Activated naive CD4-positive, alpha-beta T cell (primary cell): Measurements from ENCODE around the gene C9orf50.
"Not testable (repeated sequence)": the region's sequence is repeated elsewhere in the genome, so short reads cannot be mapped to it uniquely, and the experiment has no call there.

Experiments used
- DNase-seq, 4 experiments: peaks; one replicate each; lab custom pipeline; 2025; lab: John Stamatoyannopoulos, UW

C9orf50 gene

GRCh38 chr9:129610473-129611306 lies 10.2 kb downstream of the C9orf50 start:
- peak; percentile 38 to 65 (median 50) for DNase-seq

DNA sequence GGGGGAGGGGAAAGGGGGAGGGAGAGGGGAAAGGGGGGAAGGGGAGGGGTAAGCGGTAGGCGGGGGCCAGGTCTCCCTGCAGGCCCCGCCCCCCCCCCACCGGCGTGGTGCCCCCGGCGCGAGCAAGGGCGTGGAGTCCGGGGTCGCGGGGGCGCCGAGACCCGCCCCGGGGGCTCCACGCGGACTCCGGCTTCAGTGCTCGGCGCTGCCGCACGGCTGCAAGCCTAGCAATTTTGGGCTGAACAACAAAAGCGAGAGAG lies 10.8 kb downstream of the C9orf50 start:
- peak in 1 of 4 experiments; percentile 46 for DNase-seq

DNA sequence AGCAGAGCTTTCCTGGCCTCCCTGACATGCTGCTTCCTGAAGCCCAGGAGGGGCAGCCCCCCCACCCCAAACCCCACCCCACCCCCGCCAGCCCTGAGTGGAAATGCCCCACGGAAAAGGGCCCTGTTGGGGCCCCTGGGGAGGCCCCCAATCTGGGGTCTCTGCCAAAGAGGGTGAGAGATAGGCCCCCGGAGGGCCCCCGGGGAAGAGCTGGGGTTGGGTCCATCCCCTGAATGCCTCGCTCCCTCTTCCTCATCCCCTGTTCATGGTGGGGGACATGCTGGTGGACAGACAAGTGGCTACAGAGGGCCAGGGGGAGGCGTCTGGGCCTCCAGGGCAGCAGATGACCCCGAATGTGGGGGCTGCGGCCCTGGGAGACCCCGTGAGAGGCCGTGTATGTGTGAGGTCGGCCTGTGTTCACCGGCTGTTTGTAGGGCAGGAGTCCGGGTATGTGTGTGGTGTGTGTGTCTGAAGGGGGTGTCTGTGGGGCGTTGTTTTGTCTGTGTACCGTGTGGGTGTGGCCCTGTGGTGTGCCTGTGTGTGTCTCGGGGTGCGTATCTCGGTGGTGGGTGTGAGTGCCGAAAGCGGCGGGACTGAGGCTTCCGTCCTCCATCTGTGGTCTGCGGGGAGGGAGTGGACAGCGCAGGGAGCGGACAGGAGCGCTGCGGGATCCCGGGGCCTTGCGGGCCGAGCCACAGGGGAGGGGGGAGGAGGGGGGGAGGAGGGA lies 11.3 kb downstream of the C9orf50 start:
- DNase-seq: peak in 2 of 4 experiments; percentile 27 to 44

DNA sequence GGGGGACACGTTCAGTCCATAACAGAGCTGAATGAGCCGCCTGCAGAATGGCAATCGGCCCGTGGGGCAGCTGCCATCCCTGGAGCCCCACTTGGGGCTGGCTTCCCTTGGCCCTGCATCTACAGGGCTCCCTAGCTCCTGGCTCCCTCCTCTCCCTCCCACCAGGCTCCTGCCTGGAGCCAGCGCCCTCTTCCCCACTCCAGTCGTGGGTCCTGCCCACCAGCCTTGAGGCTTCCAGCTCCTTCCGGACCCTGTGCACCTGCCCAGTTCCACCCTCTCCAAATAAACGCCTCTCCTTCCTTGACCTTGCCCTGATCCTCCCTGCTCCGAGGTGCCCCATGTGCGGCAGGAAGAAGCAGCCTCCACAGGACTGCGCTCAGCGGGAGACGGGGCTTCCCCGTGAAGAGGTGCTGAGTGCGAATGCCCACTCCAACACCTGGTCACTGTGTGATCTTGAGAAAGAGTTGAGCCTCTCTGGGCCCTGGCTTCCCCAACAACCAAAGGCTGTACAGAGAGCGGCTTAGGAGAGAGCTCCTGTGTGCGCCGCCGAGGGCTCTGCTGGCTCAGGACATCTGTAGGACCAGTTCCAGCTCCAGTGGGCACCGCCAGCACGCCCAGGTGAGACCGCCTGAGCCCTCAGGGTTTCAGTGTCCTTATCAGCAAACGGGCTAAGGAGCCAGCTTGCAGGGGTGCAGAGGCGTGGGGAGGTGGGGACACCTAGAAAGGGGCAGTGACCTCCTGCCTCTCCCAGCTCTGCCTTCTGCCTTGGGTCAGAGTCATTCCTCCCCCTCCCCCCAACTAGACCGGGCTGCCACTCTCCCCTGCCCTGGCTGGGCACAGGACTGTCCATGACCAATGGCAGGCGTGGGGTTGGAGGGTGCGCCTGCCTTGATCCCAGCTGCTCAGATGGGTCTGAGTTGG lies 12.1 kb downstream of the C9orf50 start:
- DNase-seq: no peak

GRCh38 chr9:129607027-129607387 lies 13.9 kb downstream of the C9orf50 start:
- no peak for DNase-seq

DNA sequence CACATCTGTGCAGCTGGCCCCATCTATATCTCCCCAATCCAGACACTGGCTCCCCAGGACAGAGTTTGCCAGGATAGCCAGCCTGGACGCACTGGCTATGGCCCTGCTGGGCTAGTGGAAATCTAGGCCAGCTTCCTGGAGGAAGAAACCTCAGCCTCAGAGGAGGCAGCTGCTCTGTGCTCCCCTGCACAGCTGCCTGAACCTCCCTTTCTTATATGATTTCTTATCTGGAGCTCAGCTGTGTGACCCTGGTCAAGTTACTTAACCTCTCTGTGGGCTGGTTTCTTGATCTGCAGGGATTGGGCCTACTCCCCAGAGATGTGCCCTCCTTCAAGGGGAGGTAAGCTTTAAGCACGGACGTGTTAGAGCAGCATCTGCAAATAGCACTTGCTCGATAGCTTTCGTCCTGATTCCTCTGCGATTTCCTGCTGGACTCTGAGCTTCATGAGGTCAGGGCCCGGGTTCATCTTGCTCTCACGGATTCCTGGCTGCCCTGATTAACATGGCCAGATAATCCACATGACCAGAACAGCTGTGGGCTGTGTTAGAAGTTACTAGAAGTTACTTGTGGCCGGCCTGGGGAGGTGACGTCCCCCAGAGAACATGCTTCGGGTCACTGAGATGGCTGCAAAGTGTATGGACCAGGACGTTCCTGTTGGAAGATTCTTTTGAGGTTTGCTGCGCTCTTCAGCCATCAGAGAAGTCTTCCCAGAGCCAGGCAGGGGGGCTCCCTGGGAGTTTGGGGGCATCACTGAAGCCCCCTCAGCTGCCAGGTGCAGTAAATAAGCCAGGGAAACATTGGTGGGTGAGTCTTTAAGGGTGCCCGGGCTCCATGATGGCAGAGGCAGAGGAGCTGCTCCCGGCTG lies 14.5 kb downstream of the C9orf50 start:
- DNase-seq: no peak

DNA sequence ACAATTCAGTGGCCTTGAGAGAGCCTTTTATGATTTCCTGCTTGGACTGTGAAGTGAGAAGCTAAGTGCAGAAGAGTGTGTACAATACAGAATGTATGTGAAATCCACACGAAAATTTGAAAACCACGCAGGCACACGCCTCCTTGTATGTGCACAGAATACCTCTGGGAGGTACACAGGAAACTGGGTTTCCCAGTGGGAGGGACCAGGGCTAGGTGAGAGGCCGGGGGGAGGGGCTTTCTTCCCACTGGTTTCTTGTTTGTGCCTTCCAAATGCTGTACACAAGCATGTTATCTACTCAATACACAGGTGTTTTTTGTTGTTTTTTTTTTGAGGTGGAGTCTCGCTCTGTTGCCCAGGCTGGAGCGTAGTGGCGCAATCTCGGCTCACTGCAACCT lies 16.1 kb downstream of the C9orf50 start:
- DNase-seq: no peak

DNA sequence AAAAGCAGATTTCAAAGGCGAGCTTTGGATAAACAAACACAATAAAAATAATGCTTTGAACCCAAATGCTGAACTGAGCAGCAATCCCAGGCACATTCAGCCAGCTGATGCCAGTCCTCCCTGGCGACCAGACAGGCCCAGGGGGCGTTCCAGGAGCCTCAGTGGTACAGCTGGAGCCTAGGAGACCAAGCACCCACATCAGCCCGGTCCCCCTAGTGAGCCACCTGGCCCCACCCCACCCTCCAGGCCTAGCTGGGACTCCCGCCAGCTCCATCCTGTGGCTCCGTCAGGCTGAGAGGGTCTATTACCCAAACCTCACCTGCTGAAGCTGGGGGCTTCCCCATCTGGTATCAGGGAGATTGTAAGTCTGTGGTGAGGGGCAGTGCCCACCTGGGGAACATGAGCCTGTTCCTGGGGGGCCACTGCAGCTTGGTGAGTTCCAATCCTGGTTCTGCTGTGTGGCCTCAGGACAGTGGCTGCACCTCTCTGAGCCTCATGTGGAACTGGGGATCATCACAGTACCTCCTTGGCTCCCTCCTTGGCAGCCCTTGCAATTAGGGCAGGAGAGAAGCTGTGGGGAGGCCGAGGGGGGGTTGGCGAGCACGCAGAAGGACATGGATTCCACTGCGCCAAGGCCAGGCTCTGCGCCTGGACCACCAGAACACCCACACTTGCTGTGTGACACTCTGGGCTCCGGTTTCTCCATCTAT lies 16.7 kb downstream of the C9orf50 start:
- no peak for DNase-seq

- DNase-seq: no peak
These were observed 18.1 kb downstream of the C9orf50 start for GRCh38 chr9:129602598-129603415.

DNA sequence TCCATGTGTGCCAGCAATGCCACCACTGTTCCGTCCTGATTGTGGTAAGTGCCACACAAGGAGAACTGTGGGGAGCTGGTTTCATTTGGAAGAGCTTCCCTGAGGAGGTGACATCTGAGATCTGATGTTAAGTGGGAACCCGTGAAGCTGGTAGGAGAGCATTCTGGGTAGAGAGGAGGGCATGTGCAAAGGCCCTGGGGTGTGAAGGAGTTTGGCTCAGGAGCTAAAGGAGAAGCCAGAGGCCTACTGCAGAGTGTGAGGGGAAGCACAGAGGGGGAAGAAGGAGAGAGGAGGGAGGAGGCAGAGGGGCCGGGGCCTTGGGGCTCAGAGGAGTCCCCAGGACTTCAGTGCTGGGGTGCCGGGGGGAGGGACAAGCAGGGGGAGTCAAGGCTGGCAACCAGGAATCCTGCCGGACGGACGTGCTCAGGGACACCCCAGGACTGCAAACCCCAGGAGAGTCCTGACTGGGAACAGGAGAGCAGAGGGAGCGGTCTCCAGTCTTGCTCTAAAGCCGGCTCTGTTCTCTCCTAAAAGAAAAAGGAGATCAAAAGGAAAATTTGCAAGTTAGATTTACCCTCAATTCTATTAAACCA lies 19.7 kb downstream of the C9orf50 start:
- DNase-seq: no peak

- no peak for DNase-seq
These were observed 22.8 kb downstream of the C9orf50 start for GRCh38 chr9:129598089-129598596.

DNA sequence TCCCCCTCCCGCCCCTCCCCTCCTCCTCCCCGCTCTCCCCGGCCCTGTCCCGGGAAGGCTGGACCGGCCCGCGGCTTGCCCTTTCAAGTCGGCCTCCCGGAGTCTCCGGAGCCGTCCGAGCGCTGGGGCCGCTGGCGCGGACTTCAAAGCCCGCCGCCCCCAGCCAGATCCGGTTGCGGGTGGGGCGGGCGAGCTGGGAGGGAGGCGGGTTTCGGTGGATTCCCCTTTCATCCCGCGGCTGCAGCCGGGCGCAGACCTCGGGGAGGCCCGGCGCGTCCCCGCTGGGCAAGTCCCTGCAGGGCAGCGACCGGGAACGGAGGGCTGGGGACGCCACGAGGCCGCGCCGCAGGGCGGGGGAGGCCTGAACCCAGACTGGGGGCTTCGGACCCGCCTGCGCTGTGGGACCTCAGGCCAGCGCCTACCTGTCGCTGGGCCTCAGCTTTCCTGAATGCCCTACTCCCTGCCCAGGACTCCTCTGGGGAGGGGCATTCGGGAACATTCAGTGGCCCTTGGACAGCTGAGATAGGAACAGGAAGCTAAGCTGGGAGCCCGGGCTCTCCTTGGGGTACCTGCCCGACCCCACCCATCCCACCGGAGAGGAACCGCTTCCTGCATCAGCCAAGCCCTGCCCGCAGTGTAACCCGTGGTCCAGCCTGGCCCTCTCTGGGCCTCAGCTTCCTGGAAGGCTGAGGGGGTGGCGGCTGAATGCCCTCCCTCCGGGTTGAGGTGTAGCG lies 23.4 kb downstream of the C9orf50 start:
- DNase-seq: no peak

DNA sequence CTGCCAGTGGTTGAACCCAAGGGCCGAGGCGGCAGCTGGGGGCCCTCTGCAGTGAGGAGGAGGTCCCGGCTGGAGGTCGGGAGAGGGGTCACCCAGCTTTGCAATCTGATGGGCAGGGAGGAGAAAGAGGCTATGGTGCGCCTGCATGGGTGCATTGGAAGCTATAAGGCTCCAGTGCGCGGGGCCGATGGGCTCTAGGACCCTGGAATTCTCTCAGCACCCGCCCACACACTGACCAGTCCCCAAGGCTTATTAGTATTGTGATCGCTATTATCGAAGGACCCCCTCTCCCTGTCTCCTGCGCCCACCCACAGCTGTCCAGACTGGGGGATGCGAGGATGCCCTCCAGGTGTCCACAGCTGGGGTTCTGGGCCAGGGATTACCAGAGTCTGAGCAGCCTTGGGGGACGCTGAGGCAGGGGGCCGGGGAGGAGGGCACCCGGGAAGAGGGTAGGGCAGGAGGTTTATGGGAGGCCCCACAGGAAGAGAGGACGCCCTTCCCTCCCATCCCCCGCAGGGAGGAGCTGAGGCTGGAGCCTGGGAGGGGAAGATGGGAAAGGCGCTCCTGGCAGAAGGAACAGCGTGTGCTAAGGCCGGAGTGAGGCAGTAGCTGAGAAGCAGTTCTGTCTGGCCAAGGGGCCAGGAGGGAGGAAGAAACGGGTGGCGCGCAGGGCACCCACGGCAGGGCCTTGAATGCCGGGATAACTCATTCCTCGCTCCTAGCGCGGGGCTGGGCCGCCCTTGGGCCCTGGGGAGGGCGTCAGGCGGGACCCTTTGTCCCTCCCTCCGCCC lies 24.2 kb downstream of the C9orf50 start:
- no peak for DNase-seq

DNA sequence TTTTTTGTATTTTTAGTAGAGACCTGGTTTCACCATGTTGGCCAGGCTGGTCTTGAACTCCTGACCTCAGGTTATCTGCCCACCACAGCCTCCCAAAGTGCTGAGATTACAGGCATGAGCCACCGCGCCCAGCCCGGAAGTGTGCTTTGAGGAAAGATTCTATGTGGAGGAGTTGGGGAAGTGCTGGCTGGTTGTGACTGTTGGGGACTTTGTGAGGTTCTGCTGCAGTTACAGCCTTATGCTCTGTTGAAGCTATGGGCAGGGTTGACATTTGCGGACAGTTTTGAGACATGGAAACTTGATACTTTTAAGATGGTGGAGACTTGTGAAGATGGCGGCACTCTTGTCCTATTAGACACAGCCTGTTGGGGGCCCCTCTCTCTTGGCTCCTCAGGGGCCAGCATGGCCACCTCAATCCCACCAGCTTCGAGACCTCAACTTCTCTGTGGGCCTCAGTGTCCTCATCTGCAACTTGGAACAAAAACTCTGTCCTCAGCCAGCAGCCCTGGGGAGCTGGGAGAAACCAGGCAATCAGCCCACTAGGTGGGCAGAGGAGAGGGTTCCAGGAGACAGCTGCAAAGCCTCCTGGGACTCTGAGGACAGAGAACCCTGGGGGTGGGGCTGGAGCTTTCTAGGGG lies 24.9 kb downstream of the C9orf50 start:
- DNase-seq: no peak

DNA sequence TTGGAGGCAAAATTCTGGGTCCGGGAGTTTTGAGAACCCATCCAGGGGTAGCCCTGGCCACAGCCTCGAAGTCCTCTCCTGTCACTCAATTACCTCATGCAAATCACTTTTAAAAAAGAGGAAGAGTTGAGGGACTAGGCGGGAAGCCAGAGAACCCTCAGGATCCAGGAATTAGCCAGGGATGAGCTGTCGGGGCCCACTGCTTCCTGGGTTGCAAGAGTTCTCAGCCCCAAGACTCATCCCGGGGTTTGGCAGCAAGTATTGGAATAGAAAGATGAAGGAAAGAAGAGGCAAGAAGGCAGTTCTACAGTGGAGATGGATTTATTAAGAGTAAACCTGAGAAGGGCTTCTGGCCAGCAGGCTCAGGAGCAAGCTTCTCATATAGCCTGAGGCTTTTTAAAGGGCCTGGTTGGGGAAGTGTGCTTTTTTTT lies 25.6 kb downstream of the C9orf50 start:
- no peak for DNase-seq

DNA sequence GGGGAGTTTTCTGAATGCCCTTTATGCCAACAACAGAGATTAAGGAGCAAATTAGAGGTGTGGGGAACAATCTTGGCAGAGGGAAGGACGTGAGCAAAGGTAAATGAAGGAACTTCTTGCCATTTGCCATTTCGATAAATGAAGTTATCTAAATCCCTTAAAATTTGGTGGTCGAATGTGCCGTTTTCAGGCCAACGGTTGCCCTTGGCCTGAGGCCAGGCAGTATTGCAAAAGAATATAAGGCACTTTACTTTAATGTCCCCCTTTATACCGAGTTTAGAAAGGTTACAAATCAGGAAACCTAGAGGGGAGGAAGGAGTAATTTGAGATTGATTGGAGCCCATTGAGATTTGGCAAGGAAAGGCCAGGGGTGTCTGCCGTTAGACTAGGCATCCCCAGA lies 26.3 kb downstream of the C9orf50 start:
- no peak for DNase-seq

GRCh38 chr9:129592790-129593189 lies 28.1 kb downstream of the C9orf50 start:
- not testable (repeated sequence) for DNase-seq
